GM23338 (cell line): ENCODE data around the gene DTX1. TPM values are rescaled to one million over a fixed set of nuclear protein-coding genes. Genes with fewer than 3 reads are reported as not detected.

ENCODE experiments used
- ATAC-seq: fragments of 200-7000 bp; cut with Tn5 transposase; 3 replicates; pipeline ENCODE4 v1.9.1; 2020
- DNase-seq: peaks from one replicate; pipeline ENCODE4 v3.0.0-alpha.2; 2015; ENCODE audit warnings: low spot score
- H2AFZ ChIP-seq: fragments of 200-600 bp; sonication (generic); 2 replicates; pipeline ENCODE4 v1.8.0; 2016; ENCODE audit warnings: antibody characterized with exemption, mild to moderate bottlenecking, moderate library complexity
- H3F3A ChIP-seq: fragments of 200-600 bp; sonication (generic); replicated peaks from 2 replicates; pipeline ENCODE4 v1.8.0; 2017; ENCODE audit warnings: antibody characterized with exemption, mixed run types, low read depth
- H3K27ac ChIP-seq: fragments of 200-600 bp; sonication (generic); 2 replicates; pipeline ENCODE4 v1.6.1; 2016; ENCODE audit warnings: low read depth
- H3K27me3 ChIP-seq: fragments of 200-600 bp; sonication (generic); 2 replicates; pipeline ENCODE4 v1.8.0; 2016; ENCODE audit warnings: mild to moderate bottlenecking, mixed run types, moderate library complexity; ENCODE audit not compliant: insufficient read depth
- H3K36me3 ChIP-seq: fragments of 200-600 bp; sonication (generic); 2 replicates; pipeline ENCODE4 v1.8.0; 2016; ENCODE audit warnings: mild to moderate bottlenecking; ENCODE audit not compliant: insufficient read depth
- H3K4me1 ChIP-seq: fragments of 200-600 bp; sonication (generic); 2 replicates; pipeline ENCODE4 v1.8.0; 2016; ENCODE audit warnings: mild to moderate bottlenecking, moderate library complexity; ENCODE audit not compliant: insufficient read depth
- H3K4me2 ChIP-seq: fragments of 200-600 bp; sonication (generic); 2 replicates; pipeline ENCODE4 v1.7.1; 2017; ENCODE audit warnings: mixed run types
- H3K4me3 ChIP-seq: fragments of 200-600 bp; sonication (generic); 2 replicates; pipeline ENCODE4 v1.6.1; 2016; ENCODE audit warnings: mixed run types
- H3K79me2 ChIP-seq: fragments of 200-600 bp; sonication (generic); replicated peaks from 2 replicates; pipeline ENCODE4 v1.8.0; 2017; ENCODE audit warnings: mild to moderate bottlenecking; ENCODE audit not compliant: insufficient read depth
- H3K9me2 ChIP-seq: fragments of 200-600 bp; sonication (generic); 2 replicates; pipeline ENCODE4 v1.8.0; 2017; ENCODE audit not compliant: insufficient read depth
- H4K20me1 ChIP-seq: fragments of 200-600 bp; sonication (generic); replicated peaks from 2 replicates; pipeline ENCODE4 v1.8.0; 2017; ENCODE audit warnings: mild to moderate bottlenecking; ENCODE audit not compliant: insufficient read depth
- H3K27ac Mint-ChIP-seq: 2 replicates; pipeline ENCODE4 v1.8.0; 2020; ENCODE audit warnings: inconsistent platforms, mild to moderate bottlenecking, moderate library complexity, mixed read lengths
- H3K27me3 Mint-ChIP-seq: 3 replicates; pipeline ENCODE4 v1.8.0; 2022; ENCODE audit warnings: low read depth, mild to moderate bottlenecking, moderate library complexity, mixed read lengths, inconsistent platforms; ENCODE audit not compliant: insufficient read depth, poor library complexity
- H3K36me3 Mint-ChIP-seq: 3 replicates; pipeline ENCODE4 v1.8.0; 2021; ENCODE audit warnings: low read depth, mild to moderate bottlenecking, inconsistent platforms, moderate library complexity, mixed read lengths
- H3K4me1 Mint-ChIP-seq: 3 replicates; pipeline ENCODE4 v1.8.0; 2020; ENCODE audit warnings: mild to moderate bottlenecking, inconsistent platforms, mixed read lengths
- H3K4me3 Mint-ChIP-seq: 3 replicates; pipeline ENCODE4 v1.8.0; 2021; ENCODE audit warnings: moderate library complexity, mild to moderate bottlenecking, inconsistent platforms, mixed read lengths
- H3K9me3 Mint-ChIP-seq: 3 replicates; pipeline ENCODE4 v1.8.0; 2020; ENCODE audit warnings: moderate library complexity, mild to moderate bottlenecking, inconsistent platforms, mixed read lengths
- ETS1 ChIP-seq: IDR thresholded peaks from 2 replicates; pipeline ENCODE4 v1.6.1; 2016; ENCODE audit warnings: antibody characterized with exemption
- POLR2AphosphoS5 ChIP-seq: IDR thresholded peaks from 2 replicates; pipeline ENCODE4 v1.6.1; 2016; ENCODE audit warnings: antibody characterized with exemption, low read depth
- STAT1 ChIP-seq: IDR thresholded peaks from one replicate; pipeline ENCODE4 v1.6.1; 2016; ENCODE audit warnings: antibody characterized with exemption; ENCODE audit not compliant: unreplicated experiment
- ZNF114 ChIP-seq: fragments of 250-450 bp; sonication (Bioruptor Pico); IDR thresholded peaks from 2 replicates; pipeline ENCODE4 v1.5.0; 2020; ENCODE audit warnings: mild to moderate bottlenecking, moderate library complexity
- ZNF331 ChIP-seq: fragments of 250-450 bp; sonication (Bioruptor Pico); IDR thresholded peaks from 2 replicates; pipeline ENCODE4 v1.5.0; 2020; ENCODE audit warnings: low read depth, mild to moderate bottlenecking, moderate library complexity
- ZNF462 ChIP-seq: fragments of 250-450 bp; sonication (Bioruptor Pico); IDR thresholded peaks from 2 replicates; pipeline ENCODE4 v1.5.0; 2020; ENCODE audit warnings: mild to moderate bottlenecking, moderate library complexity
- polyA plus RNA-seq: library from polyadenylated mRNA; unstranded; fragments of >200 nt; fragmentation: Nextera tagmentation; extraction: Ambion mirVana; gene quantifications from 2 replicates; pipeline ENCODE4 v1.2.1, GENCODE V29; 2016
- total RNA-seq: library from RNA; depleted of rRNA; stranded (reverse); fragments of >200 nt; shearing (Covaris generic); gene quantifications from 2 replicates; pipeline ENCODE4 v1.2.3, GENCODE V29; 2014

The DTX1 gene
- total and polyA plus RNA-seq, 2 experiments from 2014 or later, result 1.6 to 9.0 TPM

- TF ChIP-seq ZNF462 (CRISPR knock-in tag), result no peak
- TF ChIP-seq POLR2AphosphoS5, result no peak
- no peak for TF ChIP-seq ZNF331 (CRISPR knock-in tag)
- TF ChIP-seq ETS1, result no peak
- TF ChIP-seq ZNF114 (CRISPR knock-in tag), result no peak
- TF ChIP-seq STAT1, result no peak
Measured at GRCh38 chr12:113091506-113091905, 35.0 kb downstream of the DTX1 start (continued).

- ATAC-seq, result peak; percentile 90
- H3K27me3 Mint-ChIP-seq, result peaks cover 17% of the 10 kb centered on the region
- Histone ChIP-seq H3F3A (no peaks in the 10 kb centered on the region), H3K4me3 (peak overlapping the region; percentile 64), H3K4me1 (peaks cover under 1% of the 10 kb centered on the region; the same call in 1 of the 2 replicates), H3K9me2 (no peaks in the 10 kb centered on the region), H3K27ac (no peak overlapping the region), H4K20me1 (no peaks in the 10 kb centered on the region), H3K36me3 (no peaks in the 10 kb centered on the region), H2AFZ (peak overlapping the region; percentile 76), H3K27me3 (no peaks in the 10 kb centered on the region), H3K4me2 (peak overlapping the region; percentile 86), H3K79me2 (no peaks in the 10 kb centered on the region)
- H3K9me3 Mint-ChIP-seq, result no peaks in the 10 kb centered on the region
- no peak overlapping the region for H3K27ac Mint-ChIP-seq
- peak; percentile 95 for DNase-seq
- H3K4me1 Mint-ChIP-seq, result peaks cover 20% of the 10 kb centered on the region
- no peaks in the 10 kb centered on the region; the same call in 2 of the 3 replicates for H3K36me3 Mint-ChIP-seq
- peak overlapping the region; percentile 76 for H3K4me3 Mint-ChIP-seq
- TF ChIP-seq ZNF462 (CRISPR knock-in tag), result no peak
Measured at GRCh38 chr12:113092607-113093408, 36.3 kb downstream of the DTX1 start.
